Hepatocyte (in vitro differentiated cells): Measurements from ENCODE around the gene SNAP29.

ENCODE experiments used
- EZH2 ChIP-seq: fragments of 200-600 bp; sonication (generic); IDR thresholded peaks from 2 replicates; pipeline ENCODE4 v1.6.1; 2016; ENCODE audit warnings: antibody characterized with exemption, mild to moderate bottlenecking, borderline replicate concordance
- EZH2phosphoT487 ChIP-seq: fragments of 200-600 bp; sonication (generic); IDR thresholded peaks from one replicate; pipeline ENCODE4 v1.6.1; 2018; ENCODE audit warnings: antibody characterized with exemption, mild to moderate bottlenecking, low read depth, moderate library complexity; ENCODE audit not compliant: unreplicated experiment, severe bottlenecking
- TF ChIP-seq, protein P1 (sequence below): fragments of 200-600 bp; sonication (generic); IDR thresholded peaks from 2 replicates; pipeline ENCODE4 v1.5.1; 2016; ENCODE audit warnings: antibody characterized with exemption, mild to moderate bottlenecking; ENCODE audit not compliant: poor library complexity

DNA sequence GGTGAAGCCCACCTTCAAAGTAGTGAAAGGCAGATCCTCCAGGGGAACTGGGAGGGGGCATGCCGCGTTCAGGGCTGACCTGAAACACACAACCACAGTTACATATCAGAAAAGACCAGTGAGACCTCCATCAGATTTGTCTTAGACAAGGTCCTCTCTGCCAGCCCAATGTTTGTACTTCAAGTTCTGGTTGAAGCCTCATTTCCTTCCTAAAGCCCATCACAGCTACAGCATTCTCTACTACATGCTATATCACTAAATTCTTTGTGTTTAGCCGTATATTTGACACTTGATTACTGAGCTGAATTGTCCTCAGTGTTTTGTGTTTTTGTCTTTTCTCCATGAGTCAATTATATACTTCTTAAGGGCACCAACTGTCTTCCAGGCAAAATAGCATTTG is 40.3 kb upstream of the SNAP29 start:
- TF ChIP-seq, protein P1, sequence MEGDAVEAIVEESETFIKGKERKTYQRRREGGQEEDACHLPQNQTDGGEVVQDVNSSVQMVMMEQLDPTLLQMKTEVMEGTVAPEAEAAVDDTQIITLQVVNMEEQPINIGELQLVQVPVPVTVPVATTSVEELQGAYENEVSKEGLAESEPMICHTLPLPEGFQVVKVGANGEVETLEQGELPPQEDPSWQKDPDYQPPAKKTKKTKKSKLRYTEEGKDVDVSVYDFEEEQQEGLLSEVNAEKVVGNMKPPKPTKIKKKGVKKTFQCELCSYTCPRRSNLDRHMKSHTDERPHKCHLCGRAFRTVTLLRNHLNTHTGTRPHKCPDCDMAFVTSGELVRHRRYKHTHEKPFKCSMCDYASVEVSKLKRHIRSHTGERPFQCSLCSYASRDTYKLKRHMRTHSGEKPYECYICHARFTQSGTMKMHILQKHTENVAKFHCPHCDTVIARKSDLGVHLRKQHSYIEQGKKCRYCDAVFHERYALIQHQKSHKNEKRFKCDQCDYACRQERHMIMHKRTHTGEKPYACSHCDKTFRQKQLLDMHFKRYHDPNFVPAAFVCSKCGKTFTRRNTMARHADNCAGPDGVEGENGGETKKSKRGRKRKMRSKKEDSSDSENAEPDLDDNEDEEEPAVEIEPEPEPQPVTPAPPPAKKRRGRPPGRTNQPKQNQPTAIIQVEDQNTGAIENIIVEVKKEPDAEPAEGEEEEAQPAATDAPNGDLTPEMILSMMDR: no peak
- TF ChIP-seq EZH2phosphoT487: no peak
- TF ChIP-seq EZH2: no peak
